K562 (cell line): ENCODE data around the gene JUND. TPM values are rescaled to one million over a fixed set of nuclear protein-coding genes. Genes with fewer than 3 reads are reported as not detected.
A peak's percentile ranks its signal among the peaks of the same experiment; 100 is the strongest.

Experiments used
- IRF2 ChIP-seq: sonication (generic); formaldehyde crosslinking; IDR thresholded peaks from 2 replicates; pipeline ENCODE4 v1.8.1; 2022; ENCODE audit warnings: mild to moderate bottlenecking, missing genetic modification reagents
- PCBP2 ChIP-seq: fragments of 200-400 bp; formaldehyde crosslinking; IDR thresholded peaks from 2 replicates; pipeline ENCODE4 v1.6.1; 2018; ENCODE audit warnings: low read length, low read depth, mild to moderate bottlenecking, moderate library complexity; ENCODE audit not compliant: poor library complexity, severe bottlenecking
- ZBTB8A ChIP-seq: fragments of 450-650 bp; IDR thresholded peaks from 2 replicates; pipeline ENCODE4 v1.6.1; 2018; ENCODE audit warnings: mild to moderate bottlenecking, moderate library complexity; ENCODE audit not compliant: partially characterized antibody
- ZNF224 ChIP-seq: sonication (generic); formaldehyde crosslinking; IDR thresholded peaks from 2 replicates; pipeline ENCODE4 v1.8.0; 2022; ENCODE audit warnings: mild to moderate bottlenecking, missing genetic modification reagents
- ZNF316 ChIP-seq: fragments of 450-650 bp; IDR thresholded peaks from 2 replicates; pipeline ENCODE4 v1.6.1; 2016
- ZNF431 ChIP-seq: sonication (generic); formaldehyde crosslinking; IDR thresholded peaks from 2 replicates; pipeline ENCODE4 v1.8.0; 2022; ENCODE audit warnings: mild to moderate bottlenecking, missing genetic modification reagents
- polyA plus RNA-seq, 8 experiments: library from polyadenylated mRNA; depleted of rRNA in 4 of 8; stranded (reverse) in 5 of 8; unstranded in 3 of 8; fragments of >200 nt; fragmentation: Nextera tagmentation in 2 of 8; fragmentation: Illumina TruSeq in 1 of 8; extraction: Ambion mirVana in 2 of 8; extraction: Trizol in 1 of 8; gene quantifications; 2 replicates each; pipeline versions ENCODE4 v1.2.1 to v1.2.3, GENCODE V29; 2011 to 2014; ENCODE audit warnings: inconsistent platforms in 1 of 8, missing spikeins in 1 of 8
- total RNA-seq, 7 experiments: library from RNA; depleted of rRNA in 6 of 7; stranded (reverse); fragments of >200 nt in 6 of 7; fragmentation: Illumina TruSeq in 2 of 7; extraction: Trizol in 2 of 7; gene quantifications; 2 replicates each; pipeline versions ENCODE4 v1.2.1 to v1.2.3, GENCODE V29; 2011 to 2021; ENCODE audit warnings: low replicate concordance in 1 of 7
- TF ChIP-seq, protein P1 (sequence below): sonication (generic); formaldehyde crosslinking; IDR thresholded peaks from 2 replicates; pipeline ENCODE4 v1.8.0; 2022; ENCODE audit warnings: missing genetic modification reagents, mild to moderate bottlenecking, borderline replicate concordance
- TF ChIP-seq, protein P2 (sequence below): fragments of 250-450 bp; sonication (Bioruptor Pico); IDR thresholded peaks from 2 replicates; pipeline ENCODE4 v1.4.0; 2020; ENCODE audit warnings: mild to moderate bottlenecking, moderate library complexity
- TF ChIP-seq, protein P3 (sequence below), 2 experiments: fragments of 450-650 bp in 1 of 2; sonication (generic) in 1 of 2; formaldehyde crosslinking in 1 of 2; IDR thresholded peaks in 1 of 2; conservative IDR thresholded peaks in 1 of 2; 2 replicates each; pipeline versions ENCODE4 v1.6.1 to v1.8.1; 2016 to 2023; ENCODE audit warnings: mild to moderate bottlenecking in 2 of 2, moderate library complexity in 2 of 2, inconsistent platforms in 1 of 2, missing genetic modification reagents in 1 of 2
- TF ChIP-seq, protein P4 (sequence below), 2 experiments: fragments of 450-650 bp; IDR thresholded peaks; 2 replicates each; pipeline ENCODE4 v1.6.1; 2018; ENCODE audit warnings: mild to moderate bottlenecking in 2 of 2, low read depth in 1 of 2; ENCODE audit not compliant: partially characterized antibody in 2 of 2
- TF ChIP-seq, protein P5 (sequence below): fragments of 250-450 bp; sonication (Bioruptor Pico); IDR thresholded peaks from 2 replicates; pipeline ENCODE4 v1.4.0; 2020; ENCODE audit warnings: mild to moderate bottlenecking, moderate library complexity

The JUND gene
- total and polyA plus RNA-seq, 9 of the 15 experiments (the other 6 are each of a cell fraction or from before 2014, with no cell fraction given): 6.4 to 286 (median 42.3) TPM

DNA sequence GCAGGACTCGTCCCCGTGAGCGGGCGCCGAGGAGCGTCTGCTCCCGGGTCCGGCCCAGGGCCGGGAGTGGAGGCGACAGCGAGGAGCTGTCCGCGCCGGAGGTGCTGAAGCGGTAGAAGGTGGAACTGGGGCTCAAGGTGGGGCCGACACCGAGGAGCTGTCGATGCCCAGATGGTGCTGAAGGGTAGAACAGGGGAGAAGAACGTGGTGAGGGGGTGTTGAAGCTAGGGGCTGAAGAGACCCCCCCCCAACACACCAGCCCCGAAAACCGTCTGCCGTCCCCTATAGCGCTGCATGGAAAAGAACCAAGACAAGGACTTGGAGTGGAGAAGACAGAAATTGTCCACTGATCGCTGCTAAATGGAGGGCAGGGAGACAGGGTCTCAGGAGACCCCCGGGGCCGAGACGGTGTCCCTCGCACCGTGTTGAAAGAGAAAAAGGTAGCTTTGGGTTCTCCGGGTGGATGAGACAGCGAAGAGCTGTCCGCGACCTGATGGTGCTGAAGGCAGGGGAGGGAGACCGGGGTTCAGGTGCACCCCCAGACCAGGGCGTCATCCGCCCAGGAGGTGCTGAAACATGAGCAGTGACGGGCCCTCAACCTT lies 48.1 kb downstream of the JUND start (continued):
- TF ChIP-seq, protein P1, sequence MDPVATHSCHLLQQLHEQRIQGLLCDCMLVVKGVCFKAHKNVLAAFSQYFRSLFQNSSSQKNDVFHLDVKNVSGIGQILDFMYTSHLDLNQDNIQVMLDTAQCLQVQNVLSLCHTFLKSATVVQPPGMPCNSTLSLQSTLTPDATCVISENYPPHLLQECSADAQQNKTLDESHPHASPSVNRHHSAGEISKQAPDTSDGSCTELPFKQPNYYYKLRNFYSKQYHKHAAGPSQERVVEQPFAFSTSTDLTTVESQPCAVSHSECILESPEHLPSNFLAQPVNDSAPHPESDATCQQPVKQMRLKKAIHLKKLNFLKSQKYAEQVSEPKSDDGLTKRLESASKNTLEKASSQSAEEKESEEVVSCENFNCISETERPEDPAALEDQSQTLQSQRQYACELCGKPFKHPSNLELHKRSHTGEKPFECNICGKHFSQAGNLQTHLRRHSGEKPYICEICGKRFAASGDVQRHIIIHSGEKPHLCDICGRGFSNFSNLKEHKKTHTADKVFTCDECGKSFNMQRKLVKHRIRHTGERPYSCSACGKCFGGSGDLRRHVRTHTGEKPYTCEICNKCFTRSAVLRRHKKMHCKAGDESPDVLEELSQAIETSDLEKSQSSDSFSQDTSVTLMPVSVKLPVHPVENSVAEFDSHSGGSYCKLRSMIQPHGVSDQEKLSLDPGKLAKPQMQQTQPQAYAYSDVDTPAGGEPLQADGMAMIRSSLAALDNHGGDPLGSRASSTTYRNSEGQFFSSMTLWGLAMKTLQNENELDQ (CRISPR knock-in tag): no peak
- TF ChIP-seq ZNF431 (CRISPR knock-in tag) (peak; percentile 66; the same call in 1 of the 2 replicates), PCBP2 (no peak), ZNF316 (no peak), IRF2 (CRISPR knock-in tag) (peak; percentile 82; the same call in 1 of the 2 replicates), ZNF224 (CRISPR knock-in tag) (peak; percentile 44; the same call in 1 of the 2 replicates), ZBTB8A (no peak)
- TF ChIP-seq, protein P2, sequence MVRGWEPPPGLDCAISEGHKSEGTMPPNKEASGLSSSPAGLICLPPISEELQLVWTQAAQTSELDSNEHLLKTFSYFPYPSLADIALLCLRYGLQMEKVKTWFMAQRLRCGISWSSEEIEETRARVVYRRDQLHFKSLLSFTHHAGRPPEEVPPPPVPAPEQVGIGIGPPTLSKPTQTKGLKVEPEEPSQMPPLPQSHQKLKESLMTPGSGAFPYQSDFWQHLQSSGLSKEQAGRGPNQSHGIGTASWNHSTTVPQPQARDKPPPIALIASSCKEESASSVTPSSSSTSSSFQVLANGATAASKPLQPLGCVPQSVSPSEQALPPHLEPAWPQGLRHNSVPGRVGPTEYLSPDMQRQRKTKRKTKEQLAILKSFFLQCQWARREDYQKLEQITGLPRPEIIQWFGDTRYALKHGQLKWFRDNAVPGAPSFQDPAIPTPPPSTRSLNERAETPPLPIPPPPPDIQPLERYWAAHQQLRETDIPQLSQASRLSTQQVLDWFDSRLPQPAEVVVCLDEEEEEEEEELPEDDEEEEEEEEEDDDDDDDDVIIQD (CRISPR knock-in tag): no peak
- TF ChIP-seq, protein P3, sequence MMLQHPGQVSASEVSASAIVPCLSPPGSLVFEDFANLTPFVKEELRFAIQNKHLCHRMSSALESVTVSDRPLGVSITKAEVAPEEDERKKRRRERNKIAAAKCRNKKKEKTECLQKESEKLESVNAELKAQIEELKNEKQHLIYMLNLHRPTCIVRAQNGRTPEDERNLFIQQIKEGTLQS (IDR thresholded peaks at IDR 0.05): no peak
- TF ChIP-seq, protein P3 (CRISPR knock-in tag; conservative IDR thresholded peaks at IDR 0.05): peak; percentile 70; the same call in 1 of the 2 replicates
- TF ChIP-seq, protein P4, sequence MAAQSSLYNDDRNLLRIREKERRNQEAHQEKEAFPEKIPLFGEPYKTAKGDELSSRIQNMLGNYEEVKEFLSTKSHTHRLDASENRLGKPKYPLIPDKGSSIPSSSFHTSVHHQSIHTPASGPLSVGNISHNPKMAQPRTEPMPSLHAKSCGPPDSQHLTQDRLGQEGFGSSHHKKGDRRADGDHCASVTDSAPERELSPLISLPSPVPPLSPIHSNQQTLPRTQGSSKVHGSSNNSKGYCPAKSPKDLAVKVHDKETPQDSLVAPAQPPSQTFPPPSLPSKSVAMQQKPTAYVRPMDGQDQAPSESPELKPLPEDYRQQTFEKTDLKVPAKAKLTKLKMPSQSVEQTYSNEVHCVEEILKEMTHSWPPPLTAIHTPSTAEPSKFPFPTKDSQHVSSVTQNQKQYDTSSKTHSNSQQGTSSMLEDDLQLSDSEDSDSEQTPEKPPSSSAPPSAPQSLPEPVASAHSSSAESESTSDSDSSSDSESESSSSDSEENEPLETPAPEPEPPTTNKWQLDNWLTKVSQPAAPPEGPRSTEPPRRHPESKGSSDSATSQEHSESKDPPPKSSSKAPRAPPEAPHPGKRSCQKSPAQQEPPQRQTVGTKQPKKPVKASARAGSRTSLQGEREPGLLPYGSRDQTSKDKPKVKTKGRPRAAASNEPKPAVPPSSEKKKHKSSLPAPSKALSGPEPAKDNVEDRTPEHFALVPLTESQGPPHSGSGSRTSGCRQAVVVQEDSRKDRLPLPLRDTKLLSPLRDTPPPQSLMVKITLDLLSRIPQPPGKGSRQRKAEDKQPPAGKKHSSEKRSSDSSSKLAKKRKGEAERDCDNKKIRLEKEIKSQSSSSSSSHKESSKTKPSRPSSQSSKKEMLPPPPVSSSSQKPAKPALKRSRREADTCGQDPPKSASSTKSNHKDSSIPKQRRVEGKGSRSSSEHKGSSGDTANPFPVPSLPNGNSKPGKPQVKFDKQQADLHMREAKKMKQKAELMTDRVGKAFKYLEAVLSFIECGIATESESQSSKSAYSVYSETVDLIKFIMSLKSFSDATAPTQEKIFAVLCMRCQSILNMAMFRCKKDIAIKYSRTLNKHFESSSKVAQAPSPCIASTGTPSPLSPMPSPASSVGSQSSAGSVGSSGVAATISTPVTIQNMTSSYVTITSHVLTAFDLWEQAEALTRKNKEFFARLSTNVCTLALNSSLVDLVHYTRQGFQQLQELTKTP (IDR thresholded peaks at IDR 0.05; ENCODE audit: low read depth in 1 of 2, partially characterized antibody in 2 of 2): peak in 1 of 2 experiments; percentile 99
- TF ChIP-seq, protein P5, sequence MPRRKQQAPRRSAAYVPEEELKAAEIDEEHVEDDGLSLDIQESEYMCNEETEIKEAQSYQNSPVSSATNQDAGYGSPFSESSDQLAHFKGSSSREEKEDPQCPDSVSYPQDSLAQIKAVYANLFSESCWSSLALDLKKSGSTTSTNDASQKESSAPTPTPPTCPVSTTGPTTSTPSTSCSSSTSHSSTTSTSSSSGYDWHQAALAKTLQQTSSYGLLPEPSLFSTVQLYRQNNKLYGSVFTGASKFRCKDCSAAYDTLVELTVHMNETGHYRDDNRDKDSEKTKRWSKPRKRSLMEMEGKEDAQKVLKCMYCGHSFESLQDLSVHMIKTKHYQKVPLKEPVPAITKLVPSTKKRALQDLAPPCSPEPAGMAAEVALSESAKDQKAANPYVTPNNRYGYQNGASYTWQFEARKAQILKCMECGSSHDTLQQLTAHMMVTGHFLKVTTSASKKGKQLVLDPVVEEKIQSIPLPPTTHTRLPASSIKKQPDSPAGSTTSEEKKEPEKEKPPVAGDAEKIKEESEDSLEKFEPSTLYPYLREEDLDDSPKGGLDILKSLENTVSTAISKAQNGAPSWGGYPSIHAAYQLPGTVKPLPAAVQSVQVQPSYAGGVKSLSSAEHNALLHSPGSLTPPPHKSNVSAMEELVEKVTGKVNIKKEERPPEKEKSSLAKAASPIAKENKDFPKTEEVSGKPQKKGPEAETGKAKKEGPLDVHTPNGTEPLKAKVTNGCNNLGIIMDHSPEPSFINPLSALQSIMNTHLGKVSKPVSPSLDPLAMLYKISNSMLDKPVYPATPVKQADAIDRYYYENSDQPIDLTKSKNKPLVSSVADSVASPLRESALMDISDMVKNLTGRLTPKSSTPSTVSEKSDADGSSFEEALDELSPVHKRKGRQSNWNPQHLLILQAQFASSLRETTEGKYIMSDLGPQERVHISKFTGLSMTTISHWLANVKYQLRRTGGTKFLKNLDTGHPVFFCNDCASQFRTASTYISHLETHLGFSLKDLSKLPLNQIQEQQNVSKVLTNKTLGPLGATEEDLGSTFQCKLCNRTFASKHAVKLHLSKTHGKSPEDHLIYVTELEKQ (CRISPR knock-in tag): no peak
